Measurements from ENCODE around the gene FUCA2. TPM values are rescaled to one million over a fixed set of nuclear protein-coding genes. Genes with fewer than 3 reads are reported as not detected.
"Not testable (repeated sequence)": the region's sequence is repeated elsewhere in the genome, so short reads cannot be mapped to it uniquely, and the experiment has no call there.

The FUCA2 gene
- total RNA-seq, 1 donor from 2014 or later = 35.3 TPM

DNA sequence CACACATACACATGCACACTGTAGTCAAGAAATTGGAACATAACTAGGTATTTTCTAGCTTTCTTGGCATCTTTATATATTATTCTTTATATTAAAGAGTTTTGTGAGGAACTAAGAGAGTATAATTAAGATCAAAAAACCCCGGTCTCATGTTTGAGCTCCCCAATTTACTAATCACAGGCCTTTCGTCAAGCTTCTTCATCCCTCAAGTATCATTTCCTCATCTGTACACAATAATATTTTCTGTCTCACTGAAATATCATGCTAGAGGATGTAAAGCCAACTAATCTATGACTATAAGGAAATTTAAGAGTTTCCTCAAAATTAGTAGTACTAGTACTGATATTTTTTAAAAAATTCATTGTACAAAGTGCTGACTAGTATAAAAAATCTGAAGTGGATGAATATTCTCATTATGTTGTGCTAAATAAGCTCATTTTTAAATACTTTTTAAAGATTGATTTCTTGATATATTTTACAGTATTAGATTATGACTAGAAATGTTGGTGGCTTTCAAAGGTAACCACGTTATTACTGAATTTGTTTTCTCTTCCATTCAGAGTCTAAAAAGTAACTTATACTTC lies 32.9 kb downstream of the FUCA2 start:
- Histone ChIP-seq H3K27me3 (ENCODE audit: control insufficient read depth, insufficient read depth, low read length) (no peaks in the 10 kb centered on the region), H3K36me3 (ENCODE audit: control insufficient read depth, insufficient read depth, low read length) (no peaks in the 10 kb centered on the region), H3K4me3 (ENCODE audit: low read depth, low read length) (no peak overlapping the region)
- no peak for FAIRE-seq
- DNase-seq (ENCODE audit: low read depth) = no peak
- TF ChIP-seq, protein P1, sequence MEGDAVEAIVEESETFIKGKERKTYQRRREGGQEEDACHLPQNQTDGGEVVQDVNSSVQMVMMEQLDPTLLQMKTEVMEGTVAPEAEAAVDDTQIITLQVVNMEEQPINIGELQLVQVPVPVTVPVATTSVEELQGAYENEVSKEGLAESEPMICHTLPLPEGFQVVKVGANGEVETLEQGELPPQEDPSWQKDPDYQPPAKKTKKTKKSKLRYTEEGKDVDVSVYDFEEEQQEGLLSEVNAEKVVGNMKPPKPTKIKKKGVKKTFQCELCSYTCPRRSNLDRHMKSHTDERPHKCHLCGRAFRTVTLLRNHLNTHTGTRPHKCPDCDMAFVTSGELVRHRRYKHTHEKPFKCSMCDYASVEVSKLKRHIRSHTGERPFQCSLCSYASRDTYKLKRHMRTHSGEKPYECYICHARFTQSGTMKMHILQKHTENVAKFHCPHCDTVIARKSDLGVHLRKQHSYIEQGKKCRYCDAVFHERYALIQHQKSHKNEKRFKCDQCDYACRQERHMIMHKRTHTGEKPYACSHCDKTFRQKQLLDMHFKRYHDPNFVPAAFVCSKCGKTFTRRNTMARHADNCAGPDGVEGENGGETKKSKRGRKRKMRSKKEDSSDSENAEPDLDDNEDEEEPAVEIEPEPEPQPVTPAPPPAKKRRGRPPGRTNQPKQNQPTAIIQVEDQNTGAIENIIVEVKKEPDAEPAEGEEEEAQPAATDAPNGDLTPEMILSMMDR (IDR thresholded peaks at IDR 0.05; ENCODE audit: insufficient read depth, low read length, severe bottlenecking) = no peak

DNA sequence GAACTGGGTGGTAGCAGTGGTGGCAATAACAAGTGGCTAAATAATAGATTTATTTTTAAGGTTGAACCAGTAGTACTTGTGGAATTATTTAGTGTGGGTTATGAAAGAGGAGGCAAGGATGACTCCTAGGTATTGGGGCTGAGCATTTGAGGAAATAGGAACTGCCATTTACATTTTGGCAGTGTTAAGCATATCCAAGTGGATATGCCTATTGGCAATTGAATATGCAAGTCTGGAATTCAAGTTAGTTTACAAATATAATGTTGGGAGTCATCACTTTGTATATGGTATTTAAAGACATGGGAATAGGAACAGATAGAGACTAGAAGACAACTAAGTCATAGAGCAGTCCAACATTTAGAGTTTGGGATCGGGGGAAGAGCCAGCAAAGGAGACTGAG lies 35.0 kb downstream of the FUCA2 start:
- DNase-seq (ENCODE audit: low read depth) (no peak), FAIRE-seq (no peak)
- TF ChIP-seq, protein P1 (IDR thresholded peaks at IDR 0.05; ENCODE audit: insufficient read depth, low read length, severe bottlenecking) = no peak
- no peaks in the 10 kb centered on the region for H3K27me3 ChIP-seq (ENCODE audit: control insufficient read depth, insufficient read depth, low read length)
- no peak overlapping the region for H3K4me3 ChIP-seq (ENCODE audit: low read depth, low read length)
- H3K36me3 ChIP-seq (ENCODE audit: control insufficient read depth, insufficient read depth, low read length) = peaks cover 3% of the 10 kb centered on the region

DNA sequence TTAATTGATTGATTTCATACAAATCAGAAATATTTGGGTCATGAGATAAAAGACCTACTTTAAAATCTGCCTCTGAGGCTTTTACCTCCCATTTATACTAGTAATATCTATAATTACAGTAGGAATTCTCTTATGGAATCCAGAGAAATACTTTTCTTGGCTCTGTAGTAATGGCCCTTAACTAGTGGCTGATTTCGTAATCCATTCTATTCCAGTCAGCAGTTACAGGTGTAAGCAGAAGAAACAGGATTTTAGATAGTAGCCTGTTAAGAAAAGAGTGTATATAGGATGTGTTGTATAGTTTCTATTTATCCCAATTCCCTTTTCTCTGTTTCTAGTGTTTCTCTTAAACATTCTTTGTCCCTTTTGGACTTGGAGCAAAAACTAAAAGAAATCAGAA lies 39.7 kb downstream of the FUCA2 start:
- TF ChIP-seq, protein P1 (IDR thresholded peaks at IDR 0.05; ENCODE audit: insufficient read depth, low read length, severe bottlenecking) = no peak
- no peak for FAIRE-seq
- no peak for DNase-seq (ENCODE audit: low read depth)
- no peak overlapping the region for H3K4me3 ChIP-seq (ENCODE audit: low read depth, low read length)
- peaks cover 4% of the 10 kb centered on the region for H3K36me3 ChIP-seq (ENCODE audit: control insufficient read depth, insufficient read depth, low read length)
- no peaks in the 10 kb centered on the region for H3K27me3 ChIP-seq (ENCODE audit: control insufficient read depth, insufficient read depth, low read length)

DNA sequence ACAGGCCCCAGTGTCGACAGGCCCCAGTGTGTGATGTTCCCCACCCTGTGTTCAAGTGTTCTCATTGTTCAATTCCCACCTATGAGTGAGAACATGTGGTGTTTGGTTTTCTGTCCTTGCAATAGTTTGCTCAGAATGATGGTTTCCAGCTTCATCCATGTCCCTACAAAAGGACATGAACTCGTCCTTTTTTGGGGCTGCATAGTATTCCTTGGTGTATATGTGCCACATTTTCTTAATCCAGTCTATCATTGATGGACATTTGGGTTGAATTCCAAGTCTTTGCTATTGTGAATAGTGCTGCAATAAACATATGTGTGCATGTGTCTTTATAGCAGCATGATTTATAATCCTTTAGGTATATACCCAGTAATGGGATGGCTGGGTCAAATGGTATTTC lies 42.7 kb downstream of the FUCA2 start:
- H3K27me3 ChIP-seq (ENCODE audit: control insufficient read depth, insufficient read depth, low read length); DNase-seq (ENCODE audit: low read depth); FAIRE-seq; H3K36me3 ChIP-seq (ENCODE audit: control insufficient read depth, insufficient read depth, low read length); H3K4me3 ChIP-seq (ENCODE audit: low read depth, low read length): not testable (repeated sequence)

DNA sequence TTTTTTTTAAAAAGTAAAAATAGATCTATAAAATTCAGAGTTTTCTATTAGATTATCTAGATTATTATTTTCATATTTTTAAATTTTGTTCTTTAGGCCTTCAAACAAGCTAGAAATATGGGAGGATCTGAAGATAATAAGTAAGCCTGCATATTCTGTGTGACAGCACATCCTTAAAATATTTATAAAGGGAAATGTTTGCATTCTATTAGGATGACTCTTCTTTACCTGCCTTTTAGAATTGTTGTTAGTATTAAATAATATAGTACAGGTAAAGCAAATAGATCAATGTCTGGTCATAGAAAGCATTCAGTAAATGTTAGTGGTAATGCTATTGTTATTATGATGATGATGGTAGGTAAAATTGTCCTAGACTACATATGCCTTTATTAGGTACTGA lies 43.5 kb downstream of the FUCA2 start:
- FAIRE-seq (no peak), DNase-seq (ENCODE audit: low read depth) (peak; percentile 59)
- TF ChIP-seq, protein P1 (IDR thresholded peaks at IDR 0.05; ENCODE audit: insufficient read depth, low read length, severe bottlenecking) = no peak
- Histone ChIP-seq H3K4me3 (ENCODE audit: low read depth, low read length) (no peak overlapping the region), H3K36me3 (ENCODE audit: control insufficient read depth, insufficient read depth, low read length) (peaks cover 4% of the 10 kb centered on the region), H3K27me3 (ENCODE audit: control insufficient read depth, insufficient read depth, low read length) (no peaks in the 10 kb centered on the region)

DNA sequence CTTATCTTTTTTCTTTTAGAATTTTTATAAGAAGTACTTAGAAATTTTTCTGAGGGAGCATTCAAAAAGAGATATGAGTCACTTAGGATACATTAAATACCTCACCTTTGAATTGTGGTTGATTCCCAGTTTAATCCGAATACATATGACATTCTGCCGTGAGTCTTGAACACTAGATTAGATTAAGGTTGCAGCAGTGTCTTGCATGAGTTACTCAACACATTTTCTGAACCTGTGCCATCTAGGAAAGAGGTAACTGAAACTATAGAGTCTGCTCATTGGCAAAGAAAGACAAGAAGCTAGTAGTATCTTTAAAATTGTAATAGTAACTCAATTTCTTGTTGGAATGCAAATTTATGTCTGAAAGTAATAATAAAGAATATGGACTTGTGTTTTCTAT lies 46.0 kb downstream of the FUCA2 start:
- peaks cover 5% of the 10 kb centered on the region for H3K36me3 ChIP-seq (ENCODE audit: control insufficient read depth, insufficient read depth, low read length)
- no peaks in the 10 kb centered on the region for H3K27me3 ChIP-seq (ENCODE audit: control insufficient read depth, insufficient read depth, low read length)
- DNase-seq (ENCODE audit: low read depth) (no peak), FAIRE-seq (no peak)
- TF ChIP-seq, protein P1 (IDR thresholded peaks at IDR 0.05; ENCODE audit: insufficient read depth, low read length, severe bottlenecking) = no peak
- no peak overlapping the region for H3K4me3 ChIP-seq (ENCODE audit: low read depth, low read length)

Data from bronchial epithelial cell (primary cell).